ENCODE results near the gene TNPO3. TPM values are rescaled to one million over a fixed set of nuclear protein-coding genes. Genes with fewer than 3 reads are reported as not detected.

TNPO3 gene
- total RNA-seq, 1 experiment from 2014 or later, result 58.5 TPM

GRCh38 chr7:129047761-129048160 is 7.2 kb downstream of the TNPO3 start:
- no peaks in the 10 kb centered on the region for H3K4me1 ChIP-seq (ENCODE audit: control insufficient read depth in 1 of 2, insufficient read depth in 2 of 2, low read length in 2 of 2)
- no peak overlapping the region for H3K27ac ChIP-seq (ENCODE audit: low read depth, low read length)
- H3K4me2 ChIP-seq (ENCODE audit: low read length), result no peak overlapping the region
- intact Hi-C loops (cut with micrococcal nuclease), result no loop called here
- H4K20me1 ChIP-seq (ENCODE audit: insufficient read depth), result peaks cover 13% of the 10 kb centered on the region; the same call in 1 of the 2 replicates
- H3K27me3 ChIP-seq (ENCODE audit: insufficient read depth, low read length), result no peaks in the 10 kb centered on the region
- ChIA-PET CTCF (no interaction called here), POLR2A (no interaction called here), RAD21 (ENCODE audit: low non-redundant PET in 1 of 2, low total read pairs in 2 of 2, uncharacterized antibody in 2 of 2, unreplicated experiment in 2 of 2) (no interaction called here)
- H3K79me2 ChIP-seq (ENCODE audit: insufficient read depth, low read length), result peaks cover 100% of the 10 kb centered on the region
- H2AFZ ChIP-seq (ENCODE audit: low read depth, low read length, poor library complexity, severe bottlenecking), result no peak overlapping the region
- H3K4me3 ChIP-seq (replicated peaks in 1 of 2; ENCODE audit: low read depth in 1 of 2, low read length in 2 of 2), result no peak overlapping the region
- no TSS peak for BruUV-seq (replicated peaks)
- no peak for TF ChIP-seq ELF1 (IDR thresholded peaks at IDR 0.05; ENCODE audit: borderline replicate concordance, low read depth)
- no peak for TF ChIP-seq TCF7L2 (IDR thresholded peaks at IDR 0.05; ENCODE audit: borderline replicate concordance, extremely low read depth, insufficient read depth, insufficient read length)
- TF ChIP-seq, protein P1, sequence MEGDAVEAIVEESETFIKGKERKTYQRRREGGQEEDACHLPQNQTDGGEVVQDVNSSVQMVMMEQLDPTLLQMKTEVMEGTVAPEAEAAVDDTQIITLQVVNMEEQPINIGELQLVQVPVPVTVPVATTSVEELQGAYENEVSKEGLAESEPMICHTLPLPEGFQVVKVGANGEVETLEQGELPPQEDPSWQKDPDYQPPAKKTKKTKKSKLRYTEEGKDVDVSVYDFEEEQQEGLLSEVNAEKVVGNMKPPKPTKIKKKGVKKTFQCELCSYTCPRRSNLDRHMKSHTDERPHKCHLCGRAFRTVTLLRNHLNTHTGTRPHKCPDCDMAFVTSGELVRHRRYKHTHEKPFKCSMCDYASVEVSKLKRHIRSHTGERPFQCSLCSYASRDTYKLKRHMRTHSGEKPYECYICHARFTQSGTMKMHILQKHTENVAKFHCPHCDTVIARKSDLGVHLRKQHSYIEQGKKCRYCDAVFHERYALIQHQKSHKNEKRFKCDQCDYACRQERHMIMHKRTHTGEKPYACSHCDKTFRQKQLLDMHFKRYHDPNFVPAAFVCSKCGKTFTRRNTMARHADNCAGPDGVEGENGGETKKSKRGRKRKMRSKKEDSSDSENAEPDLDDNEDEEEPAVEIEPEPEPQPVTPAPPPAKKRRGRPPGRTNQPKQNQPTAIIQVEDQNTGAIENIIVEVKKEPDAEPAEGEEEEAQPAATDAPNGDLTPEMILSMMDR (IDR thresholded peaks at IDR 0.05 in 2 of 3, conservative IDR thresholded peaks at IDR 0.05 in 1 of 3; ENCODE audit: borderline replicate concordance in 1 of 3, insufficient read depth in 1 of 3, low read depth in 2 of 3, low read length in 2 of 3), result no peak
- no peak for TF ChIP-seq SRF (IDR thresholded peaks at IDR 0.05; ENCODE audit: low read depth)
- TF ChIP-seq ZBTB33 (IDR thresholded peaks at IDR 0.05; ENCODE audit: extremely low read depth, insufficient replicate concordance, low read length), result no peak
- no peak for TF ChIP-seq CBX3 (IDR thresholded peaks at IDR 0.05; ENCODE audit: low read depth)
- no peak for TF ChIP-seq FOSL1 (IDR thresholded peaks at IDR 0.05; ENCODE audit: low read depth)
- TF ChIP-seq RAD21 (IDR thresholded peaks at IDR 0.05; ENCODE audit: low read depth), result no peak
- TF ChIP-seq YY1 (IDR thresholded peaks at IDR 0.05; ENCODE audit: extremely low read depth, insufficient replicate concordance, low read depth, low read length), result no peak
- no peak for TF ChIP-seq EGR1 (IDR thresholded peaks at IDR 0.05; ENCODE audit: low read depth)
- TF ChIP-seq ZNF274 (IDR thresholded peaks at IDR 0.05; ENCODE audit: low read depth, low read length), result no peak
- H3K9ac ChIP-seq (ENCODE audit: low read length), result no peak overlapping the region
- no peaks in the 10 kb centered on the region for H3K36me3 ChIP-seq (ENCODE audit: control insufficient read depth in 1 of 2, insufficient read depth in 2 of 2, low read length in 2 of 2)
- DNase-seq (ENCODE audit: low read depth, low spot score) (no peak), ATAC-seq (no peak)
- H3K9me2 ChIP-seq (ENCODE audit: insufficient read depth), result no peaks in the 10 kb centered on the region
- no peaks in the 10 kb centered on the region for H3K9me3 ChIP-seq (ENCODE audit: control insufficient read depth in 1 of 2, insufficient read depth in 1 of 2, low read depth in 1 of 2, low read length in 2 of 2)
